ENCODE measurements around the gene FIBP.

DNA sequence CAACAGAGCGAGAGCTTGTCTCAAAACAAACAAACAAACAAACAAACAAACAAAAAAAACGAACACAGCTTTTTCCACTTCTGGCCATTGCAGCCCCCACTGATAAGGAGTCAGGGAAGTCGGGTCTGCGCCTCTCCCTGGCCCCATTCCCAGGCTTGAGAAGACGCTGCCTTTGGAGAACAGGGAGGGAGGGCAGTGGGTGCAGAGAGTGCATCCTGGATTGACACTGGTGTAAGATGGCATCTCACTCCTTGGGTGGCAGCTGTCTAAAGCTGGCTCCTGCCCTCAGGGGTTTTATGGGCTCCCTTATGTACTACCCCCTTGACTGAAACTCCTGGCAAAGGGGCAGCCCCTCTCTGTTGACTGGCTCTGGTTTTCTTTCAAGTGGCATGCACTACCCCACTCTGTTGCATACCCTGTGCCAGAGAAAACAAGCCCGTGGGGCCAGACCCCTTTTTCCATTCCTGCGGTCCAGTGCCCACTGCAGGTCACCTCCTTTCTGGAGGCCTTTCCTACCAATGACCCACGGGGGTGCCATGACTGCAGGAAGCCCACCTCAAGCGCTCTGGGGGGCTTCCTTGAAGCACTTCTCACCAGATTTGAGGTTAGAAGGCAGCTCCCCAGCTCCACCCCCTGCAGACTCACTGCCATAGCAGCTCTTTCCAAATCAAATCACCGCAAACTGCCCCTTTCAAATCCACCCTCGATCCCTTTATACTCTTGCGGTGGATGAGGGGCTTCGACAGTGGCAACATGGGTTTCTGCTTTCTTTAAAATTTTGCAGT is 43.7 kb upstream of the FIBP start:
- TF ChIP-seq, protein P1, sequence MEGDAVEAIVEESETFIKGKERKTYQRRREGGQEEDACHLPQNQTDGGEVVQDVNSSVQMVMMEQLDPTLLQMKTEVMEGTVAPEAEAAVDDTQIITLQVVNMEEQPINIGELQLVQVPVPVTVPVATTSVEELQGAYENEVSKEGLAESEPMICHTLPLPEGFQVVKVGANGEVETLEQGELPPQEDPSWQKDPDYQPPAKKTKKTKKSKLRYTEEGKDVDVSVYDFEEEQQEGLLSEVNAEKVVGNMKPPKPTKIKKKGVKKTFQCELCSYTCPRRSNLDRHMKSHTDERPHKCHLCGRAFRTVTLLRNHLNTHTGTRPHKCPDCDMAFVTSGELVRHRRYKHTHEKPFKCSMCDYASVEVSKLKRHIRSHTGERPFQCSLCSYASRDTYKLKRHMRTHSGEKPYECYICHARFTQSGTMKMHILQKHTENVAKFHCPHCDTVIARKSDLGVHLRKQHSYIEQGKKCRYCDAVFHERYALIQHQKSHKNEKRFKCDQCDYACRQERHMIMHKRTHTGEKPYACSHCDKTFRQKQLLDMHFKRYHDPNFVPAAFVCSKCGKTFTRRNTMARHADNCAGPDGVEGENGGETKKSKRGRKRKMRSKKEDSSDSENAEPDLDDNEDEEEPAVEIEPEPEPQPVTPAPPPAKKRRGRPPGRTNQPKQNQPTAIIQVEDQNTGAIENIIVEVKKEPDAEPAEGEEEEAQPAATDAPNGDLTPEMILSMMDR (IDR thresholded peaks at IDR 0.05): no peak
- TF ChIP-seq POLR2A (IDR thresholded peaks at IDR 0.05): no peak
